Liver (tissue), 3 donors: ENCODE data around the gene COMP.
"Not testable (repeated sequence)": the region's sequence is repeated elsewhere in the genome, so short reads cannot be mapped to it uniquely, and the experiment has no call there.

Experiments used
- ATF3 ChIP-seq: IDR thresholded peaks from 2 replicates; pipeline ENCODE4 v1.6.1; 2016; ENCODE audit warnings: antibody characterized with exemption
- CTCF ChIP-seq: fragments of 150-350 bp; IDR thresholded peaks from 2 replicates; pipeline ENCODE4 v1.5.1; 2017; ENCODE audit warnings: improper control_type of control experiment, low read depth, low read length; ENCODE audit not compliant: missing input control
- EGR1 ChIP-seq, 2 donors: IDR thresholded peaks; 2 replicates each; pipeline ENCODE4 v1.6.1; 2016 to 2018; ENCODE audit warnings: antibody characterized with exemption in 2 of 2, low read depth in 2 of 2
- GABPA ChIP-seq, 2 donors: IDR thresholded peaks in 1 of 2; conservative IDR thresholded peaks in 1 of 2; 2 replicates each; pipeline ENCODE4 v1.6.1; 2016; ENCODE audit warnings: antibody characterized with exemption in 2 of 2, mild to moderate bottlenecking in 1 of 2, moderate library complexity in 1 of 2
- JUND ChIP-seq, 2 donors: IDR thresholded peaks; 2 replicates each; pipeline ENCODE4 v1.6.1; 2016; ENCODE audit warnings: antibody characterized with exemption in 2 of 2
- NR2F2 ChIP-seq: IDR thresholded peaks from 2 replicates; pipeline ENCODE4 v1.6.1; 2016; ENCODE audit warnings: antibody characterized with exemption
- RAD21 ChIP-seq, 2 donors: IDR thresholded peaks; 2 replicates each; pipeline ENCODE4 v1.6.1; 2016; ENCODE audit warnings: antibody characterized with exemption in 2 of 2, mild to moderate bottlenecking in 2 of 2
- RXRA ChIP-seq, 2 donors: IDR thresholded peaks; 2 replicates each; pipeline ENCODE4 v1.6.1; 2017 to 2018; ENCODE audit warnings: antibody characterized with exemption in 2 of 2, mild to moderate bottlenecking in 1 of 2
- TAF1 ChIP-seq: conservative IDR thresholded peaks from 2 replicates; pipeline ENCODE4 v1.6.1; 2016; ENCODE audit warnings: antibody characterized with exemption, mild to moderate bottlenecking
- YY1 ChIP-seq: IDR thresholded peaks from 2 replicates; pipeline ENCODE4 v1.6.1; 2016; ENCODE audit warnings: antibody characterized with exemption, mild to moderate bottlenecking
- TF ChIP-seq, protein P1 (sequence below): IDR thresholded peaks from 2 replicates; pipeline ENCODE4 v1.6.1; 2016; ENCODE audit warnings: antibody characterized with exemption
- TF ChIP-seq, protein P2 (sequence below): IDR thresholded peaks from 2 replicates; pipeline ENCODE4 v1.6.1; 2016; ENCODE audit warnings: antibody characterized with exemption
- TF ChIP-seq, protein P3 (sequence below): IDR thresholded peaks from 2 replicates; pipeline ENCODE4 v1.6.1; 2016; ENCODE audit warnings: antibody characterized with exemption, mild to moderate bottlenecking
- donor health status: healthy.
- donor health status: healthy.

GRCh38 chr19:18811638-18812037, 20.5 kb upstream of the COMP start:
- TF ChIP-seq, protein P1, sequence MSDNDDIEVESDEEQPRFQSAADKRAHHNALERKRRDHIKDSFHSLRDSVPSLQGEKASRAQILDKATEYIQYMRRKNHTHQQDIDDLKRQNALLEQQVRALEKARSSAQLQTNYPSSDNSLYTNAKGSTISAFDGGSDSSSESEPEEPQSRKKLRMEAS = not testable (repeated sequence)
- TF ChIP-seq CTCF; JUND (IDR thresholded peaks at IDR 0.05); NR2F2; TAF1; RAD21 (IDR thresholded peaks at IDR 0.05); GABPA (IDR thresholded peaks at IDR 0.05 in 1 of 2, conservative IDR thresholded peaks at IDR 0.05 in 1 of 2); YY1; ATF3; RXRA (IDR thresholded peaks at IDR 0.05); EGR1 (IDR thresholded peaks at IDR 0.05; ENCODE audit: low read depth in 2 of 2): not testable (repeated sequence)
- TF ChIP-seq, protein P2, sequence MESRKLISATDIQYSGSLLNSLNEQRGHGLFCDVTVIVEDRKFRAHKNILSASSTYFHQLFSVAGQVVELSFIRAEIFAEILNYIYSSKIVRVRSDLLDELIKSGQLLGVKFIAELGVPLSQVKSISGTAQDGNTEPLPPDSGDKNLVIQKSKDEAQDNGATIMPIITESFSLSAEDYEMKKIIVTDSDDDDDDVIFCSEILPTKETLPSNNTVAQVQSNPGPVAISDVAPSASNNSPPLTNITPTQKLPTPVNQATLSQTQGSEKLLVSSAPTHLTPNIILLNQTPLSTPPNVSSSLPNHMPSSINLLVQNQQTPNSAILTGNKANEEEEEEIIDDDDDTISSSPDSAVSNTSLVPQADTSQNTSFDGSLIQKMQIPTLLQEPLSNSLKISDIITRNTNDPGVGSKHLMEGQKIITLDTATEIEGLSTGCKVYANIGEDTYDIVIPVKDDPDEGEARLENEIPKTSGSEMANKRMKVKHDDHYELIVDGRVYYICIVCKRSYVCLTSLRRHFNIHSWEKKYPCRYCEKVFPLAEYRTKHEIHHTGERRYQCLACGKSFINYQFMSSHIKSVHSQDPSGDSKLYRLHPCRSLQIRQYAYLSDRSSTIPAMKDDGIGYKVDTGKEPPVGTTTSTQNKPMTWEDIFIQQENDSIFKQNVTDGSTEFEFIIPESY = not testable (repeated sequence)
- TF ChIP-seq, protein P3, sequence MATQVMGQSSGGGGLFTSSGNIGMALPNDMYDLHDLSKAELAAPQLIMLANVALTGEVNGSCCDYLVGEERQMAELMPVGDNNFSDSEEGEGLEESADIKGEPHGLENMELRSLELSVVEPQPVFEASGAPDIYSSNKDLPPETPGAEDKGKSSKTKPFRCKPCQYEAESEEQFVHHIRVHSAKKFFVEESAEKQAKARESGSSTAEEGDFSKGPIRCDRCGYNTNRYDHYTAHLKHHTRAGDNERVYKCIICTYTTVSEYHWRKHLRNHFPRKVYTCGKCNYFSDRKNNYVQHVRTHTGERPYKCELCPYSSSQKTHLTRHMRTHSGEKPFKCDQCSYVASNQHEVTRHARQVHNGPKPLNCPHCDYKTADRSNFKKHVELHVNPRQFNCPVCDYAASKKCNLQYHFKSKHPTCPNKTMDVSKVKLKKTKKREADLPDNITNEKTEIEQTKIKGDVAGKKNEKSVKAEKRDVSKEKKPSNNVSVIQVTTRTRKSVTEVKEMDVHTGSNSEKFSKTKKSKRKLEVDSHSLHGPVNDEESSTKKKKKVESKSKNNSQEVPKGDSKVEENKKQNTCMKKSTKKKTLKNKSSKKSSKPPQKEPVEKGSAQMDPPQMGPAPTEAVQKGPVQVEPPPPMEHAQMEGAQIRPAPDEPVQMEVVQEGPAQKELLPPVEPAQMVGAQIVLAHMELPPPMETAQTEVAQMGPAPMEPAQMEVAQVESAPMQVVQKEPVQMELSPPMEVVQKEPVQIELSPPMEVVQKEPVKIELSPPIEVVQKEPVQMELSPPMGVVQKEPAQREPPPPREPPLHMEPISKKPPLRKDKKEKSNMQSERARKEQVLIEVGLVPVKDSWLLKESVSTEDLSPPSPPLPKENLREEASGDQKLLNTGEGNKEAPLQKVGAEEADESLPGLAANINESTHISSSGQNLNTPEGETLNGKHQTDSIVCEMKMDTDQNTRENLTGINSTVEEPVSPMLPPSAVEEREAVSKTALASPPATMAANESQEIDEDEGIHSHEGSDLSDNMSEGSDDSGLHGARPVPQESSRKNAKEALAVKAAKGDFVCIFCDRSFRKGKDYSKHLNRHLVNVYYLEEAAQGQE = not testable (repeated sequence)
